Nephron (organoid): ENCODE measurements around the gene GFOD2.

Experiments
- H3K27ac Mint-ChIP-seq, 3 experiments: 2 replicates each; pipeline ENCODE4 v1.8.0; 2020; ENCODE audit warnings: mixed read lengths in 3 of 3, mild to moderate bottlenecking in 2 of 3, moderate library complexity in 1 of 3
- H3K27me3 Mint-ChIP-seq: 2 replicates; pipeline ENCODE4 v1.8.0; 2021; ENCODE audit warnings: low read depth, mild to moderate bottlenecking, moderate library complexity, mixed read lengths
- H3K36me3 Mint-ChIP-seq: 2 replicates; pipeline ENCODE4 v1.8.0; 2020; ENCODE audit warnings: low read depth, mixed read lengths
- H3K4me1 Mint-ChIP-seq: 2 replicates; pipeline ENCODE4 v1.8.0; 2020; ENCODE audit warnings: mixed read lengths
- H3K4me3 Mint-ChIP-seq, 3 experiments: 2 replicates each; pipeline ENCODE4 v1.8.0; 2020; ENCODE audit warnings: mild to moderate bottlenecking in 3 of 3, mixed read lengths in 3 of 3, moderate library complexity in 2 of 3
- H3K9me3 Mint-ChIP-seq: 2 replicates; pipeline ENCODE4 v1.8.0; 2020; ENCODE audit warnings: mixed read lengths
- CTCF ChIP-seq, 3 experiments: fragments of 200-600 bp; sonication (generic); IDR thresholded peaks; one replicate each; pipeline ENCODE4 v1.5.0; 2021; ENCODE audit warnings: antibody characterized with exemption in 3 of 3; ENCODE audit not compliant: unreplicated experiment in 3 of 3

The GFOD2 gene

GRCh38 chr16:67678354-67679023 is 40.6 kb downstream of the GFOD2 start:
- Mint-ChIP-seq H3K4me3 (no peak overlapping the region), H3K27me3 (no peaks in the 10 kb centered on the region), H3K36me3 (peaks cover 7% of the 10 kb centered on the region), H3K4me1 (peaks cover 16% of the 10 kb centered on the region), H3K9me3 (no peaks in the 10 kb centered on the region), H3K27ac (peak overlapping the region in 2 of 3 experiments; percentile 56 to 67)
- no peak for TF ChIP-seq CTCF (IDR thresholded peaks at IDR 0.05; ENCODE audit: unreplicated experiment in 3 of 3)

GRCh38 chr16:67677712-67678111 is 41.4 kb downstream of the GFOD2 start:
- Mint-ChIP-seq H3K9me3 (no peaks in the 10 kb centered on the region), H3K27ac (no peak overlapping the region), H3K4me3 (no peak overlapping the region)

GRCh38 chr16:67676939-67677338 is 42.2 kb downstream of the GFOD2 start:
- no peaks in the 10 kb centered on the region for H3K9me3 Mint-ChIP-seq
- no peak overlapping the region for H3K4me3 Mint-ChIP-seq

More at GRCh38 chr16:67677712-67678111, 41.4 kb downstream of the GFOD2 start:
- Mint-ChIP-seq H3K4me1 (peaks cover 18% of the 10 kb centered on the region), H3K36me3 (peaks cover 4% of the 10 kb centered on the region), H3K27me3 (no peaks in the 10 kb centered on the region)
- TF ChIP-seq CTCF (IDR thresholded peaks at IDR 0.05; ENCODE audit: unreplicated experiment in 3 of 3): no peak

GRCh38 chr16:67676516-67676915 is 42.6 kb downstream of the GFOD2 start:
- H3K27me3 Mint-ChIP-seq: no peaks in the 10 kb centered on the region
- H3K36me3 Mint-ChIP-seq: no peaks in the 10 kb centered on the region
- H3K27ac Mint-ChIP-seq: no peak overlapping the region
- no peaks in the 10 kb centered on the region for H3K9me3 Mint-ChIP-seq
- peaks cover 18% of the 10 kb centered on the region for H3K4me1 Mint-ChIP-seq
- TF ChIP-seq CTCF (IDR thresholded peaks at IDR 0.05; ENCODE audit: unreplicated experiment in 3 of 3): no peak
- H3K4me3 Mint-ChIP-seq: no peak overlapping the region

More at GRCh38 chr16:67676939-67677338, 42.2 kb downstream of the GFOD2 start:
- Mint-ChIP-seq H3K36me3 (no peaks in the 10 kb centered on the region), H3K27me3 (no peaks in the 10 kb centered on the region), H3K4me1 (peaks cover 18% of the 10 kb centered on the region), H3K27ac (no peak overlapping the region)
- no peak for TF ChIP-seq CTCF (IDR thresholded peaks at IDR 0.05; ENCODE audit: unreplicated experiment in 3 of 3)

- no peaks in the 10 kb centered on the region for H3K27me3 Mint-ChIP-seq
- no peak for TF ChIP-seq CTCF (IDR thresholded peaks at IDR 0.05; ENCODE audit: unreplicated experiment in 3 of 3)
- H3K4me1 Mint-ChIP-seq: peaks cover 18% of the 10 kb centered on the region
- H3K4me3 Mint-ChIP-seq: no peak overlapping the region
- no peaks in the 10 kb centered on the region for H3K36me3 Mint-ChIP-seq
- no peaks in the 10 kb centered on the region for H3K9me3 Mint-ChIP-seq
- H3K27ac Mint-ChIP-seq: no peak overlapping the region
Measured at GRCh38 chr16:67675999-67676398, 43.1 kb downstream of the GFOD2 start.

GRCh38 chr16:67675579-67675935 is 43.6 kb downstream of the GFOD2 start:
- H3K9me3 Mint-ChIP-seq: no peaks in the 10 kb centered on the region
- no peaks in the 10 kb centered on the region for H3K36me3 Mint-ChIP-seq
- peaks cover 18% of the 10 kb centered on the region for H3K4me1 Mint-ChIP-seq
- no peaks in the 10 kb centered on the region for H3K27me3 Mint-ChIP-seq
- no peak overlapping the region for H3K4me3 Mint-ChIP-seq
- no peak overlapping the region for H3K27ac Mint-ChIP-seq
- TF ChIP-seq CTCF (IDR thresholded peaks at IDR 0.05; ENCODE audit: unreplicated experiment in 3 of 3): no peak
